Measurements from ENCODE around the gene ELF2.
"Not testable (repeated sequence)": the region's sequence is repeated elsewhere in the genome, so short reads cannot be mapped to it uniquely, and the experiment has no call there.

ELF2 gene

GRCh38 chr4:139142980-139143379 lies 34.0 kb downstream of the ELF2 start:
- no peak for DNase-seq (ENCODE audit: low spot score)

GRCh38 chr4:139142087-139142486 lies 34.9 kb downstream of the ELF2 start:
- no peak for DNase-seq (ENCODE audit: low spot score)

- DNase-seq (ENCODE audit: low spot score): no peak
Observed at GRCh38 chr4:139137763-139138162, 39.3 kb downstream of the ELF2 start.

GRCh38 chr4:139134403-139134802 lies 42.6 kb downstream of the ELF2 start:
- DNase-seq (ENCODE audit: low spot score): no peak

GRCh38 chr4:139131209-139131870 lies 45.7 kb downstream of the ELF2 start:
- DNase-seq (ENCODE audit: low spot score): no peak

DNA sequence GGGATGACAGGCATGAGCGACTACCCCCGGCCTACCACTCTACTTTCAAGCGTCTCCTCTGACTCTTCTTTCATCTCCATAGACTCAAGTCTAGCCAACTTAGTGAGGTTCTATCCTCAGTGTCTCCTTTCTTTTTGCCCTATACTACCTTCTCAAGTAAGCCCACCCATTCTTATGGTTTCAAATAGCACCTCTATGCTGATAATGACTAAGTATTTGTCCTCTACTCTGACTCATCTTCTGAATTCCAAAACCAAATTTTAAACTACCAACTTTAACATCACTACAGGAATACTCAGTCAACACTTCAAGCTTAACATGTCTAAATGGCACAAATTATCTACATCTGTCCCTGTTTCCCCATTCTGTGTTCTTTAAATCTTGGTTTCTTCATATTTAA lies 47.8 kb downstream of the ELF2 start:
- DNase-seq (ENCODE audit: low spot score): no peak

- no peak for DNase-seq (ENCODE audit: low spot score)
Observed at GRCh38 chr4:139126898-139127297, 50.1 kb downstream of the ELF2 start.

DNA sequence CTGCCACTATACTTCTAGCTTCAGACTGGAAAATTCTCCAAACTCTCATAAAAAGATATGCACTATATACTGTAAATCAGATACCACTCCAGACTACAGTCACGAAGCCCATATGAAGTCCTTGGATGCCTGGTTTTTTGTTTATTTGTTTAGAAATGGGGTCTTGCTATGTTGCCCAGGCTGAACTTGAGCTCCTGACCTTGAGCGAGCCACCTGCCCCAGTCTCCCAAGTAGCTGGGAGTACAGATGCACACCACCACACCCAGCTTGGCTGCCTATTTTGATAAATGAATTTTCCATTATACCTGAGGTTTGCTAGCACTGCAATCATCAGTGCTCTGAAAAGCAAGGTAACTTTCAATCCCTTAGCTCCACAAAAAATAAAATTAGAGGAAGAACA lies 53.1 kb downstream of the ELF2 start:
- no peak for DNase-seq (ENCODE audit: low spot score)

DNA sequence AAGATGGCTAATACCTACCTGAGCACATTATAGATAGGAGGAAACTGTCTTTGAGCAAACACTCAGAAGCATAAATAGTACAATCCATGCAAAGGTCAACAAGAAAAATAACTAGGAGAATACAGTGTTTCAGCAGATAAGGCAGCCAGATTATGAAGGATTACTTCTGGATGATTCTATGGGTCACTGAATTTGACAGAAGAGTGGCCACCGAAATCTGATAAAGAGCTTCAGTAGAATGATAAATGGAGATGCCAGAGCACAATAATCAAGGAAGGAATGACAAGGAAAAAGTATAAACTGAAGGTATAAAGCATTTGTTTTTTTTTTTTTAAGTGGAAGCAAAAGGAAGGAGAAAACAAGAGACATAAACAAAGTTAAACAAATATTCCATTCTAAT lies 58.7 kb downstream of the ELF2 start:
- DNase-seq (ENCODE audit: low spot score): no peak

GRCh38 chr4:139115226-139115625 lies 61.8 kb downstream of the ELF2 start:
- DNase-seq (ENCODE audit: low spot score): no peak

- DNase-seq (ENCODE audit: low spot score): not testable (repeated sequence)
Observed at GRCh38 chr4:139114795-139115194, 62.2 kb downstream of the ELF2 start.

DNA sequence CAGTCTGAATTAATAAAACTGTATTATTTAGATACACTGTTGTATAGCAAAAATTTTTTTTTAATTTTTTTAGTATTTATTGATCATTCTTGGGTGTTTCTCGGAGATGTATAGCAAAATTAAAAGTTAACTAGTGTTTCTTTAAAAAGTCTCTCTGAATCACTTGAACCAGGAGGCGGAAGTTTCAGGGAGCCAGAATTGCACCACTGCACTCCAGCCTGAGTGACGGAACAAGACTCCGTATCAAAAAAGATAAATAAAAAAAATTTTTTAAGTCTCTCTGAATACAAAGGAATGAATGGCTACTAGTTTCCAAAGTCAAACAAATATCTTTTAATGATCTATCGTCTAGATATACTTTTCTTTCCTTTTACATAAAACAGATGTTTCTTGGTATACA lies 64.4 kb downstream of the ELF2 start:
- DNase-seq (ENCODE audit: low spot score): no peak

DNA sequence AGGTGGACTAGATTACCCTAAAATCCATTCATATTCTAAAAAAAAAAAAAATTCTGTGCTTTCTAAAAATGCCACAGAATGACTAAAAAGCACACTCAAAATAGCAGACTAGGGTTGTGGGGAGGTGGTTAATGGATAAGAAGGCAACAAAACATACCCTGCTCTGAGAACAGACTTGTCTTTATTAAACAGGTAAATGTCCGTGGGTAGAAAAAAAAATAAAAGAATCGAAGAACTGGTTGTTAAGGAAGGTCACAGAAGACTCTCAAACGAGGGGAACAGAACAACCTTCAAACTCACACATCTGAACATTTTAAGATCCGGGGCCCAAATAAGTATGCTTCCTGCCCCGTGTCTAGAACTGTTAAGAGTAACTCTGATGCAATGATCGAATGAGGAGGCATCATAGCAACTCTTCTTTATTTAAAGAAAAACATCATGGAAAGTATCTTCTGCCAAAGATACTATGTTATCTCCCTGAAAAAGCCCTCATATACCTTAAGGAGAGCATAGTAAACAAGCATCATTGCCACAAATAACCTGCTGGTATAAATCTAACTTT lies 68.4 kb downstream of the ELF2 start:
- DNase-seq (ENCODE audit: low spot score): no peak

DNA sequence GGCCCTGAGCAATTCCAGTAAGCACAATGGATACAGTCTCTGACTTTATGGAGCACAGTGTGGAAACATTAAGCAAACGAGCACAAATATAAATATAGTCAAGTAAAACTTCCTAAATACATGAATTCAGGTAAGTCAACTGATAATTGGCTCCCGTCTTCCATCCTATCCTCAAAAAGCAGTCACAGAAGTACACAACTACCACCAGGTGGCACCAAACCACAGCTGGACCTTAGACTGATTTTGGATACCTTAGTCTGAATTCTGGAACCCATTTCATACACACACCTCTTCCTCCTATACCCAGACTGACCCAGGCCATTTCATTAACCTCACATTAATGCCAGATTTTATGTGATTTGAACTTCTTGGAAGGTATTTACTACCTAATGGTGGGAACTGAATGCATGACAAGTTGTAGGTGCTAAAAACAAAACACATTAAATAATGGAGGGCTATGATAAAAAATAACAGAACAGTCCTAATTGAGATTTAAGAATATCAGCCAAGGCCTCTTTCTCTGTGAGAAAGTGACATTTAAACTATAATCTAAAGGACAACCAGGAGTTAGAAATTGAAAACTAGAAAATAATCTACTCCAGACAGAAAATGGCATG lies 77.5 kb downstream of the ELF2 start:
- DNase-seq (ENCODE audit: low spot score): peak; percentile 78

GRCh38 chr4:139092271-139092670 lies 84.7 kb downstream of the ELF2 start:
- no peak for DNase-seq (ENCODE audit: low spot score)

DNA sequence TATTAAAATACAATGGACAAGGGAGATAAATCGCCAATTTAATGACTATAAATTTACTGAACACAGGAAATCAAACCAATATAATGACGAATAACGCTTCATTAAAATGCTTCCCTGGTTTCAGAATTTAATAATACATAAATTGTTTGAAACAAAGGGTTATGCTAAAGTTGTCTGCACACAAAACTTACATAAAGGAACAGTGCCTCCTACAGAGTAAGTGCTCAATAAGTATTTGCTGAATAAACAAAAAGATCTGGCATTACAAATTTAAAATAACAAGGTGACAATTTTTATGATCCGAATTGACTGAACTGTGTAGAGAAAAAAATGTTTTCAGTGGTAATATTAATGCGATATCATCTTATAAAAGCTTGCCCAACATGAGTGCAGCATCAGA lies 91.9 kb downstream of the ELF2 start:
- peak; percentile 23 for DNase-seq (ENCODE audit: low spot score)

- DNase-seq (ENCODE audit: low spot score): peak; percentile 4
Observed at GRCh38 chr4:139084804-139085093, 92.3 kb downstream of the ELF2 start.

DNA sequence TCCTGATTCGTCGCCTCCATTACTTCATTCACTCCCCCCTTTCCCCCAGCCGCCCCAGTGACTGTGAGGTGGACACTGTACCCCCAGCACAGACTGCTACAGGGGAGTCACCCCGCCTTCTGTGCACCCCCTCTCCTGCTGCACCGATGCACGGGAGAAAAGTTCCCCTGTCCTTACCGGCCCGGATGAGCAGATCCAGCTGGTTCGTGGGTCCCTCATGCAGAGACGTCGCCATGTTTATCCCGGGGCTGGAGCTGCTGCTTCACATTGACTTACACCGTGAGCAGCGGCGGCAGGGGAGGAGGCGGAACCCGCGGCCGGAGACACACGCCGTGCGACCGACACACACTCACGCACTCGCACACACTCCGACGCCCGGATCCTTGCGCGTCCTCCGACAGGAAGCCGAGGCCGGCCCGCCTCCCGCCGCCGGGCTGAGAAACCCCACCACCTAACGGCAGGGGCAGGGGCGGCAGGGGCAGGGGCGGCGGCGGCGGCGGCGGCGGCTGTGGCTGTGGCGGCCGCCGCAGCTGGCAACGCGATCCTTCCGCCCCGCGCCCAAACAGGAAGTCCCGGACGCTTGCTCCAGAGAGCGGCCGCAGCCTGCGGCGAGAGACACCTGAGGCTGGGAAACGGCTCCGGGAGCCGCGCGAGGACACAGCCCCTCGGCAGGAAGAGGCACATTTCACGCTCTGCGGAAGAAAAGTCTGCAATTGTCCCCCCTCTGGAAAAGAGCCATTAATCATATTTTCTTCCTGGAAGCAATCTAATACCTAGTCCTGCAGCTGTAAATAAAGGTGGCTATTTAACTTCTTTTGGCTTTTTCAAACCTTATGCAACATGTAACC lies 92.8 kb downstream of the ELF2 start:
- peak; percentile 82 for DNase-seq (ENCODE audit: low spot score)

DNA sequence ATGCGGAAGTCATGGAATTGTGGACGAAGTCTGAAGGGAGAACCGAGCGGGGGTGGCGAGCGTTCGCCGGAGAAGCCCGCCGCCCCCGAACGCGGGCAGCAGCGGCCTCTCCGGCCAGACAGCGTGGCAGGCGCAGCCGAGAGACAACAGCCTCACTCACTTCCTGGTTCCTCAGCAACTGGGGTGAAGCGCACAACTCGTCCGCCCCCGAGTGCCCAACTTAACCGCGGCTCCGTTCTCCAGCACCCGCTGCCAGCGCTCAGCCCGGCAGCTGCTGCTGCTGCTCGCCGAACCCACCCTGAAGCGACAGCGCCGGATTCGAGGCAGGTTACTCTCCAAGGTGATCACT lies 93.4 kb downstream of the ELF2 start:
- no peak for DNase-seq (ENCODE audit: low spot score)

GRCh38 chr4:139082750-139083606 lies 94.0 kb downstream of the ELF2 start:
- peak; percentile 92 for DNase-seq (ENCODE audit: low spot score)

DNA sequence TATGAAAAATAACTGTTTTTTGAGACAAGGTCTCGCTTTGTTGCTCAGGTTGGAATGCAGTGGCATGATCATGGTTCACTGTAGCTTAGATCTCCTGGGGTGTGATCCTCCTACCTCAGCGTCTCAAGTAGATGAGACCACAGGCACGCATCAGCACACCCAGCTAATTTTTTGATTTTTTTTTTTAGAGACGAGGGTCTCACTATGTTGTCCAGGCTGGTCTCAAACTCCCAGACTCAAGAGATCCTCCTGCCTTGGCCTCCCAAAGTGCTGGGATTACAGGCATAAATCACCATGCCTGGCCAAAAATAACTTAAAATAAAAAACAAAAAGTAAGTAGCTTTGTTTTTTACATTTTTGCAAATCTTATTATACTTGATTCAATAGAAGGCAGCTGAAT lies 98.1 kb downstream of the ELF2 start:
- no peak for DNase-seq (ENCODE audit: low spot score)
